D721Med (cell line): Measurements from ENCODE around the gene SLC5A2.

Experiments
- DNase-seq: peaks from one replicate; pipeline ENCODE4 v3.0.0; 2011; ENCODE audit warnings: low spot score; ENCODE audit not compliant: insufficient read length
- FAIRE-seq: peaks from 2 replicates; lab custom pipeline; 2011; peaks lifted over from hg19 to GRCh38; lab: Jason Lieb, UNC
- CTCF ChIP-seq: IDR thresholded peaks from 2 replicates; pipeline ENCODE4 v1.5.1; 2012; ENCODE audit warnings: mild to moderate bottlenecking, control low read depth; ENCODE audit not compliant: insufficient read depth; ENCODE audit errors: missing control alignments

The SLC5A2 gene

GRCh38 chr16:31528523-31529107 lies 45.7 kb downstream of the SLC5A2 start:
- DNase-seq (no peak), FAIRE-seq (no peak)
- TF ChIP-seq CTCF: no peak

- no peak for TF ChIP-seq CTCF
- DNase-seq (no peak), FAIRE-seq (no peak)
Measured at GRCh38 chr16:31529108-31529936, 46.4 kb downstream of the SLC5A2 start.

GRCh38 chr16:31529937-31530312 lies 47.0 kb downstream of the SLC5A2 start:
- DNase-seq: no peak

GRCh38 chr16:31530405-31530804 lies 47.5 kb downstream of the SLC5A2 start:
- TF ChIP-seq CTCF: no peak
- no peak for FAIRE-seq
- no peak for DNase-seq

More at GRCh38 chr16:31529937-31530312, 47.0 kb downstream of the SLC5A2 start:
- no peak for TF ChIP-seq CTCF
- FAIRE-seq: no peak

GRCh38 chr16:31531096-31531495 lies 48.2 kb downstream of the SLC5A2 start:
- FAIRE-seq: no peak
- no peak for TF ChIP-seq CTCF
- DNase-seq: no peak

- no peak for DNase-seq
- no peak for FAIRE-seq
- no peak for TF ChIP-seq CTCF
Measured at GRCh38 chr16:31532120-31532519, 49.2 kb downstream of the SLC5A2 start.

- FAIRE-seq: no peak
- TF ChIP-seq CTCF: no peak
Measured at GRCh38 chr16:31532896-31533295, 50.0 kb downstream of the SLC5A2 start.

More at GRCh38 chr16:31532896-31533295, 50.0 kb downstream of the SLC5A2 start:
- no peak for DNase-seq
